ENCODE measurements around the gene ZNF121. TPM values are rescaled to one million over a fixed set of nuclear protein-coding genes. Genes with fewer than 3 reads are reported as not detected.
A peak's percentile ranks its signal among the peaks of the same experiment; 100 is the strongest.

The ZNF121 gene
- total and polyA plus RNA-seq, 4 donors = 1.7 to 23.5 (median 11.7) TPM

GRCh38 chr19:9565900-9566705 lies 18.2 kb downstream of the ZNF121 start:
- H3K9ac ChIP-seq (ENCODE audit: low read depth in 1 of 2, low read length in 2 of 2) = no peak overlapping the region
- 98% methylated on average over 9 of the region's 9 CpGs for WGBS
- DNase-seq (ENCODE audit: low spot score) = no peak
- H3K27me3 ChIP-seq (ENCODE audit: control insufficient read depth in 4 of 4, insufficient read depth in 4 of 4, low read length in 3 of 4) = no peaks in the 10 kb centered on the region
- no peaks in the 10 kb centered on the region for H3K4me1 ChIP-seq (ENCODE audit: control insufficient read depth in 4 of 4, insufficient read depth in 4 of 4, low read length in 3 of 4)
- H3K9me3 ChIP-seq (ENCODE audit: control insufficient read depth in 4 of 4, low read length in 3 of 4) = peaks cover 62 to 93% (median 66%) of the 10 kb centered on the region in 4 donors
- peak overlapping the region in 2 of 3 donors; percentile 61 to 65 for H3K4me3 ChIP-seq (ENCODE audit: low read depth in 1 of 3, low read length in 3 of 3)
- no peak overlapping the region for H3K27ac ChIP-seq (ENCODE audit: low read depth in 1 of 2, low read length in 2 of 2)
- H3K36me3 ChIP-seq (ENCODE audit: control insufficient read depth in 4 of 4, insufficient read depth in 3 of 4, low read depth in 1 of 4, low read length in 3 of 4) = peaks cover 19 to 73% (median 71%) of the 10 kb centered on the region in 4 donors
- no peak for TF ChIP-seq CTCF (IDR thresholded peaks at IDR 0.05; ENCODE audit: low read depth, low read length, missing input control)
- no peak for TF ChIP-seq ZBTB33 (IDR thresholded peaks at IDR 0.05)
- no peak for TF ChIP-seq FOXA1 (IDR thresholded peaks at IDR 0.05)
- TF ChIP-seq RXRA (IDR thresholded peaks at IDR 0.05) = no peak
- no peak for TF ChIP-seq HNF4A (conservative IDR thresholded peaks at IDR 0.05)

GRCh38 chr19:9552536-9553274 lies 31.6 kb downstream of the ZNF121 start:
- no peak for DNase-seq (ENCODE audit: low spot score)
- 89% methylated on average over 7 of the region's 7 CpGs for WGBS
- H3K36me3 ChIP-seq (ENCODE audit: control insufficient read depth in 4 of 4, insufficient read depth in 3 of 4, low read depth in 1 of 4, low read length in 3 of 4) = no peaks in the 10 kb centered on the region
- H3K9me3 ChIP-seq (ENCODE audit: control insufficient read depth in 4 of 4, low read length in 3 of 4) = peaks cover 16 to 40% (median 20%) of the 10 kb centered on the region in 4 donors
- TF ChIP-seq YY1 (IDR thresholded peaks at IDR 0.05) = no peak
- no peak for TF ChIP-seq ATF3 (IDR thresholded peaks at IDR 0.05)
- TF ChIP-seq CTCF (IDR thresholded peaks at IDR 0.05; ENCODE audit: low read depth, low read length, missing input control) = no peak
- no peak for TF ChIP-seq ZBTB33 (IDR thresholded peaks at IDR 0.05)
- no peak for TF ChIP-seq HNF4G (IDR thresholded peaks at IDR 0.05)
- TF ChIP-seq RAD21 (IDR thresholded peaks at IDR 0.05) = no peak
- TF ChIP-seq MAX (IDR thresholded peaks at IDR 0.05) = no peak
- TF ChIP-seq HNF4A (conservative IDR thresholded peaks at IDR 0.05) = no peak
- TF ChIP-seq NR2F2 (IDR thresholded peaks at IDR 0.05) = no peak
- TF ChIP-seq GABPA (IDR thresholded peaks at IDR 0.05 in 1 of 2, conservative IDR thresholded peaks at IDR 0.05 in 1 of 2) = no peak
- no peak for TF ChIP-seq JUND (IDR thresholded peaks at IDR 0.05)
- TF ChIP-seq RXRA (IDR thresholded peaks at IDR 0.05) = no peak
- TF ChIP-seq TAF1 (conservative IDR thresholded peaks at IDR 0.05) = no peak
- TF ChIP-seq FOXA1 (IDR thresholded peaks at IDR 0.05) = no peak
- TF ChIP-seq EGR1 (IDR thresholded peaks at IDR 0.05; ENCODE audit: low read depth in 2 of 2) = no peak
- H3K4me3 ChIP-seq (ENCODE audit: low read depth in 1 of 3, low read length in 3 of 3) = peak overlapping the region in 2 of 3 donors; percentile 6 to 27
- H3K9ac ChIP-seq (ENCODE audit: low read depth in 1 of 2, low read length in 2 of 2) = no peak overlapping the region
- H3K4me1 ChIP-seq (ENCODE audit: control insufficient read depth in 4 of 4, insufficient read depth in 4 of 4, low read length in 3 of 4) = no peaks in the 10 kb centered on the region
- no peaks in the 10 kb centered on the region for H3K27me3 ChIP-seq (ENCODE audit: control insufficient read depth in 4 of 4, insufficient read depth in 4 of 4, low read length in 3 of 4)
- H3K27ac ChIP-seq (ENCODE audit: low read depth in 1 of 2, low read length in 2 of 2) = no peak overlapping the region
